ENCODE results near the gene VPS35L.

The VPS35L gene

GRCh38 chr16:19690196-19690595, 134.7 kb downstream of the VPS35L start:
- no peak for DNase-seq (ENCODE audit: low read depth)
- in situ Hi-C loops (cut with HindIII; ENCODE audit: low sequenced_read_pairs), result no loop called here

DNA sequence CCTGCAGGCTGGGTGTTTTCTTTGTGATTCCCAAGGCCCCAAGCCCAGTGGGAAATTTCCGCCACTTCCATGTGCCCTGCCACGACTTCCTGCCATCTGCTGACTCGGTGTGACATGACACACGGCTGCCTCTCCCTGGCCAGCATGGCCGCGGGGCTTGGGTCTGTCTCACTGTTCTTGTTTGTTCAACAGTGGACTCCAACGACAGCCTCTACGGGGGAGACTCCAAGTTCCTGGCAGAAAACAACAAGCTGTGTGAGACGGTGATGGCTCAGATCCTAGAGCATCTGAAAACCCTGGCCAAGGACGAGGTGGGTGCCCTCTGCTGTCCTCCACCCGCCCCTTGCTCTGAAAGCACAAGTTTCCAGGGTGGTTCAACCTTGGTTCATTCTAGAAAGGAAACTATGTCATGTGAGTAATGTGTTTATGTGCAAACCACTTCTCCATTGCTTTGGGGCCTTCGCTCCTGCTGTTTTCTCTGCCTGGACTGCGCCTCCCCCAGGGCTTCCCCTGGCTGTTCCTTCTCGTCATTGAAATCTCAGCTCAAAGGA, 135.7 kb downstream of the VPS35L start:
- no peak for DNase-seq (ENCODE audit: low read depth)
- TF ChIP-seq, protein P1, sequence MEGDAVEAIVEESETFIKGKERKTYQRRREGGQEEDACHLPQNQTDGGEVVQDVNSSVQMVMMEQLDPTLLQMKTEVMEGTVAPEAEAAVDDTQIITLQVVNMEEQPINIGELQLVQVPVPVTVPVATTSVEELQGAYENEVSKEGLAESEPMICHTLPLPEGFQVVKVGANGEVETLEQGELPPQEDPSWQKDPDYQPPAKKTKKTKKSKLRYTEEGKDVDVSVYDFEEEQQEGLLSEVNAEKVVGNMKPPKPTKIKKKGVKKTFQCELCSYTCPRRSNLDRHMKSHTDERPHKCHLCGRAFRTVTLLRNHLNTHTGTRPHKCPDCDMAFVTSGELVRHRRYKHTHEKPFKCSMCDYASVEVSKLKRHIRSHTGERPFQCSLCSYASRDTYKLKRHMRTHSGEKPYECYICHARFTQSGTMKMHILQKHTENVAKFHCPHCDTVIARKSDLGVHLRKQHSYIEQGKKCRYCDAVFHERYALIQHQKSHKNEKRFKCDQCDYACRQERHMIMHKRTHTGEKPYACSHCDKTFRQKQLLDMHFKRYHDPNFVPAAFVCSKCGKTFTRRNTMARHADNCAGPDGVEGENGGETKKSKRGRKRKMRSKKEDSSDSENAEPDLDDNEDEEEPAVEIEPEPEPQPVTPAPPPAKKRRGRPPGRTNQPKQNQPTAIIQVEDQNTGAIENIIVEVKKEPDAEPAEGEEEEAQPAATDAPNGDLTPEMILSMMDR (IDR thresholded peaks at IDR 0.05; ENCODE audit: low read depth, low read length, missing control alignments), result no peak
- no peak overlapping the region for H3K4me3 ChIP-seq (ENCODE audit: low read depth, low read length)
- in situ Hi-C loops (cut with HindIII; ENCODE audit: low sequenced_read_pairs), result no loop called here

More at GRCh38 chr16:19690196-19690595, 134.7 kb downstream of the VPS35L start:
- H3K4me3 ChIP-seq (ENCODE audit: low read depth, low read length), result no peak overlapping the region
- TF ChIP-seq, protein P1 (IDR thresholded peaks at IDR 0.05; ENCODE audit: low read depth, low read length, missing control alignments), result no peak

DNA sequence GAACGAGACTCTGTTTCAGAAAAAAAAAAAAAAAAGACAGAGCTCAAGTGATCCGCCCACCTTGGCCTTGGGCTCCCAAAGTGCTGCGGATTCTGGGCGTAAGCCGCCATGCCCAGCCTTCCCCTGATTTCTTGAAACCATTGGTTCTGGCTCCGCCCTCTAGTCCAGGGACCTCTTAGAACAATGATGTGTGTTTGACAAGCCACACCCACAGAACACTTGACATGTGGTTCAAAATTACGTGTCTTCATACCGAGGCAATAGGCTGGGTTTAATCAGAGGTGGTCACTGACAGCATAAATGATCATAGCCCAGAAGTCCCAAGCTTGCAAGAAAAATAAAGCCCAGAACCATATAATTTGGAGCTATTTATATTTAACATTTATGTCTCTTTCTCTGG, 139.5 kb downstream of the VPS35L start:
- in situ Hi-C loops (cut with HindIII; ENCODE audit: low sequenced_read_pairs), result no loop called here
- TF ChIP-seq, protein P1 (IDR thresholded peaks at IDR 0.05; ENCODE audit: low read depth, low read length, missing control alignments), result no peak
- H3K4me3 ChIP-seq (ENCODE audit: low read depth, low read length), result no peak overlapping the region
- DNase-seq (ENCODE audit: low read depth), result no peak

DNA sequence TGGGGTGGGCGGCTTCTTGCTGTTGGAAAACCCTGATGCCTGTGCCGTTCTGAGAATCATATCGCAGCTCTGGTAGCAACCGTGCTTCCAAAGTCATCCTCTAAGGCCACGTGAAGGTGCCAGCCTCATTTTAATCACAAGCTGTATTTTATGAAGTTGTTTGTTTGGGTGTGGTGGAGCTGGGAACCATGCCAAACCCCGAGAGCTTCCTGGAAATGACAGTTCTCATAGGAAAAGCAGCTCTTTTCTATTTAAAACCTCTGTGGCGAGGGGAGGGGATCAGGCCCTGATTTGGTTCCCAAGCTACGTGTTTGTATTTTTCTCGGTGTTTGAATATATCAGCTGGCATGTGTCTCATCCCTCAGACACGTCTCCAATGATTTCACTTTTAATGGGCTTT, 140.8 kb downstream of the VPS35L start:
- no peak overlapping the region for H3K4me3 ChIP-seq (ENCODE audit: low read depth, low read length)
- TF ChIP-seq, protein P1 (IDR thresholded peaks at IDR 0.05; ENCODE audit: low read depth, low read length, missing control alignments), result no peak
- in situ Hi-C loops (cut with HindIII; ENCODE audit: low sequenced_read_pairs), result no loop called here
- DNase-seq (ENCODE audit: low read depth), result peak; percentile 92

DNA sequence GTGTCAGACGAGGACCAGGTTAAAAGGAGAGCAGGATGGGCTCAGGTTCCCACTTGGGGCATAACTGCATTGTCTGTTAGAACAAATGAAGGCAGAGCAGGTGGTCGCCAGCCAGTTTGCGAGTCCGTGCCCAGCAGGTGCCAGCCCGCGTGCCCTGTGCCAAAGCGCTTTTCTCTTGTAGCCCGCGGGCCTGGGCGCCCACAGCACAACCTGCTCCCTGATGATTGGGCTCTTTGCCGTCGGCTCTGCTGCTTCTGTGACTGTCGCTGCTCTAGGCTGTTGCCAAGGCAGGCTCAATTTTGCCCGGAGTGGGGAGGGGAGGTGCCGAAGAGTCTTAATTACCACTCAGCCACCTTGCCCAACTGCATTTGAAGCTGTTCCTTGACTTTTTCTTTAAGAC, 141.5 kb downstream of the VPS35L start:
- TF ChIP-seq, protein P1 (IDR thresholded peaks at IDR 0.05; ENCODE audit: low read depth, low read length, missing control alignments), result no peak
- DNase-seq (ENCODE audit: low read depth), result no peak
- no peak overlapping the region for H3K4me3 ChIP-seq (ENCODE audit: low read depth, low read length)
- in situ Hi-C loops (cut with HindIII; ENCODE audit: low sequenced_read_pairs), result no loop called here

DNA sequence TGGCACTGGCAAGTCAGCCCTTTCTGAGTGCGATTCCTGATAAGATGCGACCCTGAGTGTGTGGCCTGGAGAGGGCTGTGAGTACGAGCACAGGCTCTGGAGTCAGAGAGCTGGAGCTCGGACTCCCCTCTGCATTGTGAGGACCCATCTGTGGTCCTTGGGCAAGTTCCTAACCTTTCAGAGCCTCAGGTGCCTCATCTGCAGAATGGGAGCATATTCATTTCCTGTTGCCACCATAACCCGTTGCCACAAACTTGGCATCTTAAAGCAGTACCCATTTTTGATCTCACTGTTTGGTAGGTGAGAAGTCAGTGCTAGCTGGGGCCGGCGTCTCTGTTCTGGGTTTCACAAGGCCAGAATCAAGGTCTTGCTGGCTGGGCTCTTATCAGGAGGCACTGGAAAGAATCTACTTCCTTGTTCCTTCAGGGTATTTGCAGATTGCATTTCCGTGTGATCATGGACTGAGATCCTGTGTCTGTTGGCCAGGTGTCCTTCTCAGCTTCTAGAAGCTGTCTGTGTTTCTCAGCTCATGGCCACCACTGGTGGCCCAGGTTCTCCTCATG, 142.3 kb downstream of the VPS35L start:
- TF ChIP-seq, protein P1 (IDR thresholded peaks at IDR 0.05; ENCODE audit: low read depth, low read length, missing control alignments), result no peak
- no peak for DNase-seq (ENCODE audit: low read depth)
- no peak overlapping the region for H3K4me3 ChIP-seq (ENCODE audit: low read depth, low read length)
- in situ Hi-C loops (cut with HindIII; ENCODE audit: low sequenced_read_pairs), result no loop called here
